Neural progenitor cell (in vitro differentiated cells): ENCODE data around the gene ERMN. TPM values are rescaled to one million over a fixed set of nuclear protein-coding genes. Genes with fewer than 3 reads are reported as not detected.

ENCODE experiments used
- DNase-seq: peaks from one replicate; pipeline ENCODE4 v3.0.0-alpha.2; 2016; ENCODE audit warnings: low spot score
- H2AFZ ChIP-seq: fragments of 200-600 bp; sonication (generic); replicated peaks from 2 replicates; pipeline ENCODE4 v1.6.1; 2016; ENCODE audit warnings: antibody characterized with exemption
- H3F3A ChIP-seq: fragments of 200-600 bp; sonication (generic); 2 replicates; pipeline ENCODE4 v1.6.1; 2016; ENCODE audit warnings: antibody characterized with exemption, low read depth
- H3K27ac ChIP-seq: fragments of 200-600 bp; sonication (generic); 2 replicates; pipeline ENCODE4 v1.5.1; 2016; ENCODE audit warnings: mild to moderate bottlenecking
- H3K27me3 ChIP-seq: fragments of 200-600 bp; sonication (generic); 2 replicates; pipeline ENCODE4 v1.6.1; 2016; ENCODE audit warnings: mild to moderate bottlenecking, moderate library complexity
- H3K36me3 ChIP-seq: fragments of 200-600 bp; sonication (generic); 2 replicates; pipeline ENCODE4 v1.5.1; 2016
- H3K4me1 ChIP-seq: fragments of 200-600 bp; sonication (generic); 2 replicates; pipeline ENCODE4 v1.6.1; 2016; ENCODE audit warnings: mixed run types
- H3K4me2 ChIP-seq: fragments of 200-600 bp; sonication (generic); 2 replicates; pipeline ENCODE4 v1.6.1; 2016
- H3K4me3 ChIP-seq: fragments of 200-600 bp; sonication (generic); 2 replicates; pipeline ENCODE4 v1.5.1; 2016
- H3K79me2 ChIP-seq: fragments of 200-600 bp; sonication (generic); 2 replicates; pipeline ENCODE4 v1.6.1; 2016; ENCODE audit warnings: low read depth
- H3K9ac ChIP-seq: fragments of 200-600 bp; sonication (generic); 2 replicates; pipeline ENCODE4 v1.6.1; 2016
- H3K9me3 ChIP-seq: fragments of 200-600 bp; sonication (generic); 2 replicates; pipeline ENCODE4 v1.5.1; 2016; ENCODE audit warnings: low read depth
- H4K20me1 ChIP-seq: fragments of 200-600 bp; sonication (generic); 2 replicates; pipeline ENCODE4 v1.6.1; 2016; ENCODE audit warnings: low read depth
- H3K27ac Mint-ChIP-seq: 3 replicates; pipeline ENCODE4 v1.8.0; 2021; ENCODE audit warnings: mixed read lengths
- H3K27me3 Mint-ChIP-seq: 2 replicates; pipeline ENCODE4 v1.8.0; 2022; ENCODE audit warnings: low read depth, mild to moderate bottlenecking, inconsistent platforms, moderate library complexity, mixed read lengths; ENCODE audit not compliant: insufficient read depth
- H3K36me3 Mint-ChIP-seq: 3 replicates; pipeline ENCODE4 v1.8.0; 2021; ENCODE audit warnings: mixed read lengths
- H3K4me1 Mint-ChIP-seq: 3 replicates; pipeline ENCODE4 v1.8.0; 2021; ENCODE audit warnings: mixed read lengths
- H3K4me3 Mint-ChIP-seq: 3 replicates; pipeline ENCODE4 v1.8.0; 2021; ENCODE audit warnings: mild to moderate bottlenecking, moderate library complexity, mixed read lengths
- H3K9me3 Mint-ChIP-seq: 3 replicates; pipeline ENCODE4 v1.8.0; 2020; ENCODE audit warnings: mixed read lengths
- CTCF ChIP-seq: fragments of 200-600 bp; sonication (generic); IDR thresholded peaks from 2 replicates; pipeline ENCODE4 v1.5.1; 2017; ENCODE audit warnings: antibody characterized with exemption, mild to moderate bottlenecking
- EZH2 ChIP-seq: fragments of 200-600 bp; sonication (generic); IDR thresholded peaks from 2 replicates; pipeline ENCODE4 v1.6.1; 2017; ENCODE audit warnings: antibody characterized with exemption, mild to moderate bottlenecking, moderate library complexity
- EZH2phosphoT487 ChIP-seq: fragments of 200-600 bp; sonication (generic); IDR thresholded peaks from 2 replicates; pipeline ENCODE4 v1.6.1; 2017; ENCODE audit warnings: antibody characterized with exemption
- total RNA-seq: library from RNA; depleted of rRNA; stranded (reverse); fragments of >200 nt; gene quantifications from 2 replicates; pipeline ENCODE4 v1.2.3, GENCODE V29; 2015; ENCODE audit warnings: low replicate concordance

Gene ERMN
- total RNA-seq, 1 donor from 2014 or later, result 2.2 TPM

- no peak overlapping the region for H3K4me3 ChIP-seq
- no peak overlapping the region for H3K27ac Mint-ChIP-seq
- TF ChIP-seq CTCF (no peak), EZH2 (no peak), EZH2phosphoT487 (no peak)
- no peaks in the 10 kb centered on the region for H3F3A ChIP-seq
- no peak overlapping the region for H2AFZ ChIP-seq
- H3K9me3 ChIP-seq, result no peaks in the 10 kb centered on the region
- H4K20me1 ChIP-seq, result no peaks in the 10 kb centered on the region
- no peaks in the 10 kb centered on the region for H3K36me3 ChIP-seq
- DNase-seq, result no peak
- no peak overlapping the region for H3K4me3 Mint-ChIP-seq
- H3K79me2 ChIP-seq, result no peaks in the 10 kb centered on the region
- H3K9ac ChIP-seq, result no peak overlapping the region
- H3K27me3 ChIP-seq, result no peaks in the 10 kb centered on the region
- no peak overlapping the region for H3K4me2 ChIP-seq
- H3K27ac ChIP-seq, result no peak overlapping the region
- H3K27me3 Mint-ChIP-seq, result no peaks in the 10 kb centered on the region
- no peaks in the 10 kb centered on the region for H3K9me3 Mint-ChIP-seq
- no peaks in the 10 kb centered on the region for H3K36me3 Mint-ChIP-seq
- no peaks in the 10 kb centered on the region for H3K4me1 Mint-ChIP-seq
- H3K4me1 ChIP-seq, result no peaks in the 10 kb centered on the region
Measured at GRCh38 chr2:157291018-157291417, 34.6 kb downstream of the ERMN start.

GRCh38 chr2:157290525-157290924 is 35.1 kb downstream of the ERMN start:
- Mint-ChIP-seq H3K27me3 (no peaks in the 10 kb centered on the region), H3K4me3 (no peak overlapping the region), H3K4me1 (no peaks in the 10 kb centered on the region), H3K36me3 (no peaks in the 10 kb centered on the region), H3K27ac (no peak overlapping the region), H3K9me3 (no peaks in the 10 kb centered on the region)
- H3F3A ChIP-seq, result no peaks in the 10 kb centered on the region
- H4K20me1 ChIP-seq, result no peaks in the 10 kb centered on the region
- no peaks in the 10 kb centered on the region for H3K36me3 ChIP-seq
- no peaks in the 10 kb centered on the region for H3K4me1 ChIP-seq
- no peak overlapping the region for H3K9ac ChIP-seq
- no peak overlapping the region for H2AFZ ChIP-seq
- H3K4me3 ChIP-seq, result no peak overlapping the region
- DNase-seq, result no peak
- TF ChIP-seq EZH2phosphoT487 (no peak), EZH2 (no peak), CTCF (no peak)
- H3K4me2 ChIP-seq, result no peak overlapping the region
- H3K9me3 ChIP-seq, result no peaks in the 10 kb centered on the region
- H3K79me2 ChIP-seq, result no peaks in the 10 kb centered on the region
- no peaks in the 10 kb centered on the region for H3K27me3 ChIP-seq
- no peak overlapping the region for H3K27ac ChIP-seq

GRCh38 chr2:157287160-157287559 is 38.5 kb downstream of the ERMN start:
- no peaks in the 10 kb centered on the region for H3K9me3 ChIP-seq
- Mint-ChIP-seq H3K9me3 (no peaks in the 10 kb centered on the region), H3K4me3 (no peak overlapping the region), H3K27me3 (no peaks in the 10 kb centered on the region), H3K4me1 (no peaks in the 10 kb centered on the region), H3K27ac (no peak overlapping the region), H3K36me3 (no peaks in the 10 kb centered on the region)
- DNase-seq, result no peak
- H3K36me3 ChIP-seq, result no peaks in the 10 kb centered on the region
- H3K4me1 ChIP-seq, result no peaks in the 10 kb centered on the region
- no peak overlapping the region for H3K9ac ChIP-seq
- no peaks in the 10 kb centered on the region for H3F3A ChIP-seq
- no peak for TF ChIP-seq CTCF
- no peak for TF ChIP-seq EZH2phosphoT487
- no peak for TF ChIP-seq EZH2
- H3K27ac ChIP-seq, result no peak overlapping the region
- no peaks in the 10 kb centered on the region for H3K79me2 ChIP-seq
- H4K20me1 ChIP-seq, result no peaks in the 10 kb centered on the region
- H3K27me3 ChIP-seq, result no peaks in the 10 kb centered on the region
- H2AFZ ChIP-seq, result no peak overlapping the region
- H3K4me2 ChIP-seq, result no peak overlapping the region
- no peak overlapping the region for H3K4me3 ChIP-seq

GRCh38 chr2:157283468-157283867 is 42.2 kb downstream of the ERMN start:
- Histone ChIP-seq H3F3A (no peaks in the 10 kb centered on the region), H3K4me3 (no peak overlapping the region), H3K27ac (no peak overlapping the region), H3K27me3 (no peaks in the 10 kb centered on the region), H3K79me2 (no peaks in the 10 kb centered on the region), H4K20me1 (no peaks in the 10 kb centered on the region), H3K36me3 (no peaks in the 10 kb centered on the region), H3K9ac (no peak overlapping the region), H2AFZ (no peak overlapping the region), H3K4me2 (no peak overlapping the region), H3K9me3 (no peaks in the 10 kb centered on the region), H3K4me1 (no peaks in the 10 kb centered on the region)
- H3K4me3 Mint-ChIP-seq, result no peak overlapping the region
- no peak overlapping the region for H3K27ac Mint-ChIP-seq
- peaks cover 6% of the 10 kb centered on the region for H3K9me3 Mint-ChIP-seq
- H3K36me3 Mint-ChIP-seq, result no peaks in the 10 kb centered on the region
- H3K4me1 Mint-ChIP-seq, result no peaks in the 10 kb centered on the region
- DNase-seq, result no peak
- no peaks in the 10 kb centered on the region for H3K27me3 Mint-ChIP-seq
- TF ChIP-seq EZH2 (no peak), CTCF (no peak), EZH2phosphoT487 (no peak)
